GM12891 (cell line): ENCODE measurements around the gene RAB7A.

Source experiments
- PAX5 ChIP-seq: IDR thresholded peaks from 2 replicates; pipeline ENCODE4 v1.6.1; 2011; ENCODE audit warnings: low read length, moderate library complexity, mild to moderate bottlenecking; ENCODE audit not compliant: insufficient read depth, severe bottlenecking
- POLR2A ChIP-seq: IDR thresholded peaks from 2 replicates; pipeline ENCODE4 v1.6.1; 2011; ENCODE audit warnings: low read depth, low read length, control low read depth
- POLR2AphosphoS5 ChIP-seq: IDR thresholded peaks from 2 replicates; pipeline ENCODE4 v1.6.1; 2011; ENCODE audit warnings: low read depth, low read length, control low read depth
- POU2F2 ChIP-seq: IDR thresholded peaks from 2 replicates; pipeline ENCODE4 v1.6.1; 2011; ENCODE audit warnings: low read depth, mild to moderate bottlenecking, control low read depth, low read length, moderate library complexity
- SPI1 ChIP-seq: IDR thresholded peaks from 2 replicates; pipeline ENCODE4 v1.6.1; 2011; ENCODE audit warnings: low read depth, low read length, control low read depth
- TAF1 ChIP-seq: IDR thresholded peaks from 2 replicates; pipeline ENCODE4 v1.6.1; 2011; ENCODE audit warnings: low read depth, low read length, control low read depth

DNA sequence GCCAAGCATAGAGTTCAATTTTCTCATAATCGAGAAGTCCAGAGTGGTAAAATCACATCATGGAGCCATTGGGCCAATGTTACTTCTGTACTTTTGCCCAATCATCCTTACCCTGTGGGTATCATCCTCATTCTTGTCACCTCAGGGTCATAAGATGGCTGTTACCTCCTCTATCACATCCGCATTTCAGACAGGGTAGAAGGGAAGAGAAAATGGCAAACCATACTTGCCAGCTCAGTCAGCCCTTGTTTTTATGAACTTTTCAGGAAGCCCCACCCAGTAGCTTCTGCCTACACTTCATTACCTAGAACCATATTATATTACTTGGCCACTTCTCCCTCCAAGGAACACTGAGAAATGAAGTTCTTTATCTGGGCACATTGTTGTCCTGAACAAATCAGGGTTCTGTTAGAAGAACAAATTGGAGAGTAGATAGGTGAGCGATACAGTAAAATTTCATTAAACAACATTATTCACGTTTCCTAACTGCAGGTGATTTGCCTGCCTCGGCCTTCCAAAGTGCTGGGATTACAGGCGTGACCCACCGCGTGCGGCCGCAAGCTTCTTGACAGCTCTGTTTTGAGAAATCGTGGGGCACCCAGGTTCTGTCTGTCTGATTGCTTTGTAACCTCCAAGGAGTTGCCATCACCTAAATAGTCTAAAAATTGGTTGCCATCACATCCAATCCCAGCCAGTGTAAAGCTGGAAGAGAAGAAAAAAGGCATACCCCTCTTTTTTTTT is 40.8 kb upstream of the RAB7A start:
- TF ChIP-seq POLR2A: no peak
- no peak for TF ChIP-seq POLR2AphosphoS5
- TF ChIP-seq TAF1: no peak
- no peak for TF ChIP-seq SPI1
- TF ChIP-seq PAX5: no peak
- no peak for TF ChIP-seq POU2F2
